ENCODE measurements around the gene COLEC12. TPM values are rescaled to one million over a fixed set of nuclear protein-coding genes. Genes with fewer than 3 reads are reported as not detected.

The COLEC12 gene
- total and polyA plus RNA-seq, 9 donors, result 0.78 to 20.7 (median 5.9) TPM

GRCh38 chr18:321865-322467, 178.5 kb downstream of the COLEC12 start:
- Histone ChIP-seq H3K36me3 (no peaks in the 10 kb centered on the region), H3K4me1 (ENCODE audit: insufficient read depth) (no peaks in the 10 kb centered on the region), H3K27me3 (no peaks in the 10 kb centered on the region), H3K4me3 (no peak overlapping the region), H3K27ac (no peak overlapping the region), H3K9me3 (no peaks in the 10 kb centered on the region)
- DNase-seq, result no peak
- intact Hi-C loops (cut with DNase I), result no loop called here
- no peak for TF ChIP-seq CTCF (IDR thresholded peaks at IDR 0.05)
- no peak for TF ChIP-seq EP300 (IDR thresholded peaks at IDR 0.05)
- TF ChIP-seq POLR2A (IDR thresholded peaks at IDR 0.05), result no peak
- 75 to 87% (median 83%) methylated on average over 5 of the region's 5 CpGs for WGBS, 3 donors

- no peaks in the 10 kb centered on the region for H3K27me3 ChIP-seq
- no peak for DNase-seq
- intact Hi-C loops (cut with DNase I), result no loop called here
- H3K27ac ChIP-seq, result no peak overlapping the region
- no peak for TF ChIP-seq POLR2A (IDR thresholded peaks at IDR 0.05)
- TF ChIP-seq CTCF (IDR thresholded peaks at IDR 0.05), result no peak
- TF ChIP-seq EP300 (IDR thresholded peaks at IDR 0.05), result no peak
- H3K9me3 ChIP-seq, result no peaks in the 10 kb centered on the region
- H3K36me3 ChIP-seq, result no peaks in the 10 kb centered on the region
- no peaks in the 10 kb centered on the region for H3K4me1 ChIP-seq (ENCODE audit: insufficient read depth)
- 78 to 81% (median 80%) methylated on average over 1 of the region's 1 CpG for WGBS, 3 donors
- no peak overlapping the region for H3K4me3 ChIP-seq
These were observed 180.3 kb downstream of the COLEC12 start for GRCh38 chr18:320155-320554.

- 91 to 96% (median 95%) methylated on average over 5 of the region's 5 CpGs for WGBS, 3 donors
- no peaks in the 10 kb centered on the region for H3K36me3 ChIP-seq
- intact Hi-C loops (cut with DNase I), result no loop called here
- H3K9me3 ChIP-seq, result no peaks in the 10 kb centered on the region
- no peak overlapping the region for H3K27ac ChIP-seq
- TF ChIP-seq POLR2A (IDR thresholded peaks at IDR 0.05) (no peak), CTCF (IDR thresholded peaks at IDR 0.05) (no peak), EP300 (IDR thresholded peaks at IDR 0.05) (no peak)
- H3K4me1 ChIP-seq (ENCODE audit: insufficient read depth), result no peaks in the 10 kb centered on the region
- no peaks in the 10 kb centered on the region for H3K27me3 ChIP-seq
- no peak for DNase-seq
- no peak overlapping the region for H3K4me3 ChIP-seq
These were observed 180.8 kb downstream of the COLEC12 start for GRCh38 chr18:319720-320119.

- no peaks in the 10 kb centered on the region for H3K9me3 ChIP-seq
- no peaks in the 10 kb centered on the region for H3K36me3 ChIP-seq
- H3K27ac ChIP-seq, result no peak overlapping the region
- H3K4me1 ChIP-seq (ENCODE audit: insufficient read depth), result no peaks in the 10 kb centered on the region
- intact Hi-C loops (cut with DNase I), result no loop called here
- no peak for DNase-seq
- 86 to 95% (median 87%) methylated on average over 9 of the region's 9 CpGs for whole genome bisulfite sequencing, 3 donors
- TF ChIP-seq EP300 (IDR thresholded peaks at IDR 0.05), result no peak
- no peak for TF ChIP-seq POLR2A (IDR thresholded peaks at IDR 0.05)
- TF ChIP-seq CTCF (IDR thresholded peaks at IDR 0.05), result no peak
- no peaks in the 10 kb centered on the region for H3K27me3 ChIP-seq
- H3K4me3 ChIP-seq, result no peak overlapping the region
These were observed 181.7 kb downstream of the COLEC12 start for GRCh38 chr18:318791-319291.
